Smooth muscle cell (in vitro differentiated cells): Measurements from ENCODE around the gene BCL11B. TPM values are rescaled to one million over a fixed set of nuclear protein-coding genes. Genes with fewer than 3 reads are reported as not detected.

Experiments used
- DNase-seq: peaks from one replicate; lab custom pipeline; 2025; ENCODE audit not compliant: unreplicated experiment; lab: John Stamatoyannopoulos, UW
- H2AFZ ChIP-seq: fragments of 200-600 bp; sonication (generic); 2 replicates; pipeline ENCODE4 v1.6.0; 2016; ENCODE audit warnings: antibody characterized with exemption, low read depth, mild to moderate bottlenecking
- H3F3A ChIP-seq: fragments of 200-600 bp; sonication (generic); 2 replicates; pipeline ENCODE4 v1.6.0; 2017; ENCODE audit warnings: antibody characterized with exemption, low read depth
- H3K27ac ChIP-seq: fragments of 200-600 bp; sonication (generic); 2 replicates; pipeline ENCODE4 v1.5.1; 2016; ENCODE audit warnings: low read depth, mild to moderate bottlenecking
- H3K27me3 ChIP-seq: fragments of 200-600 bp; sonication (generic); 2 replicates; pipeline ENCODE4 v1.6.1; 2016; ENCODE audit warnings: low read depth, mild to moderate bottlenecking
- H3K36me3 ChIP-seq: fragments of 200-600 bp; sonication (generic); 2 replicates; pipeline ENCODE4 v1.5.1; 2016; ENCODE audit warnings: low read depth
- H3K4me1 ChIP-seq: fragments of 200-600 bp; sonication (generic); 2 replicates; pipeline ENCODE4 v1.5.1; 2016; ENCODE audit warnings: low read depth
- H3K4me2 ChIP-seq: fragments of 200-600 bp; sonication (generic); 2 replicates; pipeline ENCODE4 v1.6.0; 2016; ENCODE audit warnings: mild to moderate bottlenecking
- H3K4me3 ChIP-seq: fragments of 200-600 bp; sonication (generic); 2 replicates; pipeline ENCODE4 v1.5.1; 2016; ENCODE audit warnings: mild to moderate bottlenecking
- H3K79me2 ChIP-seq: fragments of 200-600 bp; sonication (generic); 2 replicates; pipeline ENCODE4 v1.6.0; 2016; ENCODE audit warnings: low read depth, mild to moderate bottlenecking
- H3K9ac ChIP-seq: fragments of 200-600 bp; sonication (generic); 2 replicates; pipeline ENCODE4 v1.6.0; 2016; ENCODE audit warnings: low read depth
- H3K9me3 ChIP-seq: fragments of 200-600 bp; sonication (generic); replicated peaks from 2 replicates; pipeline ENCODE4 v1.5.1; 2016; ENCODE audit warnings: low read depth
- H4K20me1 ChIP-seq: fragments of 200-600 bp; sonication (generic); 2 replicates; pipeline ENCODE4 v1.6.0; 2016; ENCODE audit warnings: low read depth
- WGBS: methylation state at CpG from one replicate; pipeline ENCODE4 v1.1.7; 2016; ENCODE audit warnings: low lambda C conversion rate; 5-methylcytosine and 5-hydroxymethylcytosine counted together
- polyA plus RNA-seq: library from polyadenylated mRNA; unstranded; fragments of >200 nt; fragmentation: Nextera tagmentation; extraction: Ambion mirVana; gene quantifications from 2 replicates; pipeline ENCODE4 v1.2.1, GENCODE V29; 2016
- total RNA-seq: library from RNA; depleted of rRNA; stranded (reverse); fragments of >200 nt; gene quantifications from 2 replicates; pipeline ENCODE4 v1.2.3, GENCODE V29; 2014
- TF ChIP-seq, protein P1 (sequence below): fragments of 200-600 bp; sonication (generic); IDR thresholded peaks from 2 replicates; pipeline ENCODE4 v1.5.1; 2017; ENCODE audit warnings: borderline replicate concordance, mild to moderate bottlenecking, antibody characterized with exemption; ENCODE audit not compliant: insufficient read depth, poor library complexity, severe bottlenecking

The BCL11B gene
- total and polyA plus RNA-seq, 2 experiments from 2014 or later = 0.56 to 3.0 TPM

DNA sequence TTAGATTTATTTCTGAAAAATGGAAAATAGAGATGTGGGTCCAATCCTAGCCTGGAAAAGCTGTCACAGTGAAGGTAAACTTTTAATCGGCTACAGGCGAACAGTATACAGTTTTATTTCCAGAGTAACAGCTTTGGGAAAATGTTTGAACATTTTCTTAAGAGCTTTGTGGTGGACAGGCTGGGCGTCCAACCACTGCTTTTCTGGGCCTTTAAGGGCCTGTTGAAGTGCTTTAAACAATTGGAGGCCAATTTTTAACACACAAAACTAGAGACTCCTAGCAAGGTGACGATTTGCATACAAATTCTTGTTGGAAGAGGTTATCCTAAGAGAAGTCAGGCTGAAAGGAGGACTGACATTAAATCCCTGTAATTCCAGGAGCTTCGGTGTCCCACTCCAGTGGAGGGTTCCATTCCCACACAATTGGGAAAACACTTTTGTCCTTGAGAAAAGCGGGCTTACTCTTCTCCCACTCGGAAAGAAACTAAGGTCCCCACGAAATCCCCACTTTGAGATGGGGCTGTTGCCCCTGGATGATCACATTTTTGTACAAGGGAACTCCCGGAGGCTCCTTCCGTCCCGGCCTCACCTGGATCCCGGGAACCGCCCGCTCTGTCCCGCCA, 26.9 kb downstream of the BCL11B start:
- H4K20me1 ChIP-seq = no peaks in the 10 kb centered on the region
- TF ChIP-seq, protein P1, sequence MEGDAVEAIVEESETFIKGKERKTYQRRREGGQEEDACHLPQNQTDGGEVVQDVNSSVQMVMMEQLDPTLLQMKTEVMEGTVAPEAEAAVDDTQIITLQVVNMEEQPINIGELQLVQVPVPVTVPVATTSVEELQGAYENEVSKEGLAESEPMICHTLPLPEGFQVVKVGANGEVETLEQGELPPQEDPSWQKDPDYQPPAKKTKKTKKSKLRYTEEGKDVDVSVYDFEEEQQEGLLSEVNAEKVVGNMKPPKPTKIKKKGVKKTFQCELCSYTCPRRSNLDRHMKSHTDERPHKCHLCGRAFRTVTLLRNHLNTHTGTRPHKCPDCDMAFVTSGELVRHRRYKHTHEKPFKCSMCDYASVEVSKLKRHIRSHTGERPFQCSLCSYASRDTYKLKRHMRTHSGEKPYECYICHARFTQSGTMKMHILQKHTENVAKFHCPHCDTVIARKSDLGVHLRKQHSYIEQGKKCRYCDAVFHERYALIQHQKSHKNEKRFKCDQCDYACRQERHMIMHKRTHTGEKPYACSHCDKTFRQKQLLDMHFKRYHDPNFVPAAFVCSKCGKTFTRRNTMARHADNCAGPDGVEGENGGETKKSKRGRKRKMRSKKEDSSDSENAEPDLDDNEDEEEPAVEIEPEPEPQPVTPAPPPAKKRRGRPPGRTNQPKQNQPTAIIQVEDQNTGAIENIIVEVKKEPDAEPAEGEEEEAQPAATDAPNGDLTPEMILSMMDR = no peak
- peak overlapping the region; percentile 92 for H3K4me2 ChIP-seq
- H3K27ac ChIP-seq = no peak overlapping the region
- no peak for DNase-seq
- no peaks in the 10 kb centered on the region for H3K36me3 ChIP-seq
- H3K27me3 ChIP-seq = no peaks in the 10 kb centered on the region
- peak overlapping the region; percentile 82 for H2AFZ ChIP-seq
- WGBS = 28% methylated on average over 15 of the region's 15 CpGs
- H3K4me3 ChIP-seq = peak overlapping the region; percentile 71
- peaks cover 16% of the 10 kb centered on the region for H3K4me1 ChIP-seq
- H3K79me2 ChIP-seq = no peaks in the 10 kb centered on the region
- H3K9ac ChIP-seq = no peak overlapping the region
- H3K9me3 ChIP-seq = no peaks in the 10 kb centered on the region
- H3F3A ChIP-seq = peaks cover 9% of the 10 kb centered on the region

DNA sequence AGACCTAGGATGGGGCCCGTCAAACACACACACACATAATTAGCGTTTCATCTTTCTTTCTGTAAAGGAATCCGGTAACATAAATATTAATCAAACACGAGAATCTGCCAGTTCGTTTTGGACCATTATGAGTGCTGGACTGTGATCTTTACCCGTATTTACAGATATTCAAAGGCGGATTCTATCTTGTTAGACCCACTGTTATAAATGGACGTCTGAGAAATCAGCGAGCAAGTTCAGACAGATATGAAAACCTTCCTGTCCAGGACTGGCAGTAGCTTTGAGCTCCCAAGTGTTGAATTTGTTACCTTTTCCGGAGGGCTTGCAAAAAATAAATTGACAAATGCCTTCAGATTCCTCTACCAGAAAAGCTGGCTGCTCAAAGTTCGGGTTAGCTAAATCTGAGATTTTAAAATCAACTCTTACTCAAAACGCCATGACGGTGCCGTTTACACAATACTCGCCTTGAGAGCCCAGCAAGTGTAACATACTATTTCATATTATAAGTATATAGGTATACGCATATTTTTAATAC, 27.6 kb downstream of the BCL11B start:
- peaks cover 16% of the 10 kb centered on the region for H3K4me1 ChIP-seq
- no peak overlapping the region for H2AFZ ChIP-seq
- WGBS = 88% methylated on average over 16 of the region's 16 CpGs
- DNase-seq = no peak
- TF ChIP-seq, protein P1 = no peak
- no peaks in the 10 kb centered on the region for H3K79me2 ChIP-seq
- no peak overlapping the region for H3K9ac ChIP-seq
- H3K9me3 ChIP-seq = no peaks in the 10 kb centered on the region
- H3K4me3 ChIP-seq = no peak overlapping the region
- H3K36me3 ChIP-seq = no peaks in the 10 kb centered on the region
- peaks cover 12% of the 10 kb centered on the region for H3F3A ChIP-seq
- H4K20me1 ChIP-seq = no peaks in the 10 kb centered on the region
- no peak overlapping the region for H3K27ac ChIP-seq
- no peak overlapping the region for H3K4me2 ChIP-seq
- no peaks in the 10 kb centered on the region for H3K27me3 ChIP-seq

DNA sequence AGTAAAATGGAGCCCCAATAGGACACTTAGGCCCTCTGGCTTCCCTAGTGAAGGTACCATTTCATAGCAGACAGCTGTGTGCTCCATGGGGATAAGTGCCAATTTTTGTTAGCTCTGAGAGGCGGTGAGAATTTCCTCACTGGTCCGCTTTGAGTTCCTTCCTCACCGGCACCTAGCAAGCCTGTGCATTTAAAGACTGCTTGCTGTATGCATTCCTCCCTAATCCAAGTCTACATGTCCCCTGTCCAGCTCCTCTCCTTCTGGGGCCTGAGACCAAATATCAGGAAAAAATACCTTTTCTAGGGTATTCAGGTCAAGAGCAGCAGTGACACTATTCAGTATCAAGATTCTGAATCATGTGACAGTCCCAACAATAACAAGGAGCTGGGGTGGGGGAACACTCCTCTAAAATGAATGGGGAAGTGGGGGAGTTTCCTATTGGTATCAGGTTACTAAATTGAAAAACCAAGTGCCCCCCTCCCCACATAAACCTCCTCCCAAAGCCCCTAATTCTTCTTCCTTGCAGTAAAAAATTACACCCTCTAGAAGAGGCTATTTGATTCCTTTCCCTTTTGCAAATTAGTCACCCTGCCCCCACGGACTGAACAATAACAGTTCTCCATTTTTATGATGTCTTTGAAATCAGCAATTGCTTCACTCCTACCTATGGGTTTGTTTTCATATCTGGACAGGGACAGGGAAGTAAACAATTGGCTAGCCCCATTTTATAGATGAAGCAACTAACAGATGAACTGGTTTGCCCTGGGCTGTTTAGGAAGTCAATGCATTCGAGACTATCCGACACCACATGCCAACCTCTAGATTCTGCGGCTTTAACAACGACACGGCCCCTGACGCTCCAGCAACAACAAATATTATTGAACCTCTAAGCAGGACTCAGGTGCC, 28.9 kb downstream of the BCL11B start:
- WGBS = 81% methylated on average over 10 of the region's 10 CpGs

More for the DNA sequence above, 28.9 kb downstream of the BCL11B start:
- DNase-seq = no peak
- no peak overlapping the region for H3K9ac ChIP-seq
- no peaks in the 10 kb centered on the region for H3K79me2 ChIP-seq
- no peak overlapping the region for H3K27ac ChIP-seq
- H3F3A ChIP-seq = peaks cover 17% of the 10 kb centered on the region
- H3K4me2 ChIP-seq = no peak overlapping the region
- no peaks in the 10 kb centered on the region for H4K20me1 ChIP-seq
- H3K4me1 ChIP-seq = peaks cover 16% of the 10 kb centered on the region
- no peak overlapping the region for H2AFZ ChIP-seq
- no peak overlapping the region for H3K4me3 ChIP-seq
- TF ChIP-seq, protein P1 = no peak
- no peaks in the 10 kb centered on the region for H3K36me3 ChIP-seq
- H3K9me3 ChIP-seq = no peaks in the 10 kb centered on the region
- H3K27me3 ChIP-seq = no peaks in the 10 kb centered on the region
